Cerebellar nuclear complex (tissue), 1 donor: ENCODE results near the gene TRMT2A.

Experiments
- DNase-seq, 2 experiments: peaks; one replicate each; lab custom pipeline; 2025; lab: John Stamatoyannopoulos, UW

Gene TRMT2A

GRCh38 chr22:20106205-20106848 lies 10.7 kb downstream of the TRMT2A start:
- no peak for DNase-seq

GRCh38 chr22:20105456-20106204 lies 11.4 kb downstream of the TRMT2A start:
- no peak for DNase-seq

DNA sequence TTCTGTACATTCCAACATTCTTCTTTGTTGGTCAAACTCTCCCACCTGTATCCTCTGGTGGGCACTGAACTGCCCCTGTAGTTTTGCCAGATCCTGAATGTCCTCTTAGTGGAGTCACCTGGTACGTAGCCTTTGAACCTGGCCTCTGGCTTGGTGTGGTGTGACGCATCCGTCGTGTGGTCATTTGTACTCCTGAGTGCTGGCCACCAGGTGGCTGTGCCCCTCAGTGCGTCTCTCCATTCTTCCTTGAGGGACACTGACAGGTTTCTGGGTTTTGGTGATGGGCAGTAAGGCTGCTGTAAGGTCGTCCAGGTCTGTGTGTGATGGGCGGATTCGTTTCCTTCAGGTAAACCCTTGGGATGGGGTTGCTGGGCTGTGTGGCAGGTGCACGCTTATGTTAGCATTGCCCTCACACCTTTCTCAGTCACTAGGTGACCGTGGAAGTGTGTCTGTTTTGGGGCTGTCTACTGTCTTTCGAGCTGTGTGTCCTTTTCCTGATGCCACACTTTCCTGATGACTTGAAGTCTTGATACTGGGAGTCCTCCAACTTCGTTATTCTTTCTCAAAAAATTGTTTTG lies 14.7 kb downstream of the TRMT2A start:
- no peak for DNase-seq

GRCh38 chr22:20101638-20102037 lies 15.4 kb downstream of the TRMT2A start:
- DNase-seq, result no peak

DNA sequence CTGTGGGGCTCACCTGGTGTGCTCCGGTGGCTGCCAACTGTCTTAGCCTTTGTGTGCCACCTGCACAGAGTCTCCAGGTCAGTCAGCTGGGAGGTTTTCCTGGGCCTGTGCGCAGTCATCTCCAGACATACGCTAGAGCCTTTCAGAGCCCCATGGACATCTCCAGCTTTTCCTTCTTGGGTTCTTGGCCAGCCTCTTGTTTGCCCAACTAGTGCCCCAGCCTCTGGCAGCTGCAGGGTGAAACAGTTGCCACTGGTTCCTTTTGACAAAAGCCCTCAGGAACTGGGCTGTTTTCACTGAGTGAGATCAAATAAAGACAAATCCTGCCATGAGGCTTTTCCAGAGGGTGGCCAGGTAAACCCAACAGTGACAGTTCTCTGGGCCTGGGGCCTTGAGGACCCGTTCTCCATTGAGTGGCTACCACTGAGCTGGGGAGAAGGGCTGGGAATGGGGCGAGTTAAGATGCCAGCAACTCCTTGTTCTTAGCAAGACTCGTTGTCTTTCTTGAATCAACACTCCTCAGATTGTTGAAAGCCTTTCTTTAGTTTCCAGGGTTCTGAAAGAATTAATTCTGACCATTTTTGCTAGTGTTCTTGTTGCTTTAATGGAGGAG lies 17.8 kb downstream of the TRMT2A start:
- DNase-seq, result no peak

DNA sequence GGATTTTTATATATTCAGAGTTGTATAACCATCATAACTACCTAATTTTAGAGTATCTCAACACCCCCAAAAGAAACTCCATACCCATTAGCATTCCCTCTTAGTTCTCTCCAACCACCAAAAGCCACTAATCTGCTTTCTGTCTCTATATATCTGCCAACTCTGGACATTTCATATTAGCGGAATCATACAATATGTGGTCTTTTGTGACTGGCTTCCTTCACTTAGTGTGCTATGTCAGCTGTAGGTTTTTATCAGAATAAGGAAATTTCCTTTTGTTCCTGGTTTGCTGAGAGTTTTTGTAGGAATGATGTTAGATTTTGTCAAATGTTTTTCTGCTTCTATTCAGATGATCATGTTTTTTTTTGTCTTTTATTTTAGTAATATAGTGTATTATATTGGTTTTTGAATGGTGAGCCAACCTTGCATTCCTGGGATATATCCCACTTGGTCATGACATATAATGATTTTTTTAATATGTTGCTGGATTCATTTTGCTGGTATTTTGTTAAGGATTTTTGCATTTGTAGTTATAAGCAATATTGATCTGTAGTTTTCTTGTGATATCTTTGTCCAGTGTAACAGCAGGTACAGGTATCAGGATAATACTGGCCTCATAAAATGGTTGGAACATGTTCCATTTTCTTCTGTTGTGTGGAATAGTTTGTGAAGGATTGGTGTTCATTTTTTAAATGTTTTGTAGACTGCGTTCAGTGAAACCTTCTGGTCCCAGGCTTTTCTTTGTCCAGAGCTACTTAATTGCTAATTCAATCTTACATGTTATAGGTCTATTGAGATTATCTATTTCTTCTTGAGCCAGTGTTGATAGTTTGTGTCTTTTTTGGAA lies 20.2 kb downstream of the TRMT2A start:
- no peak for DNase-seq

DNA sequence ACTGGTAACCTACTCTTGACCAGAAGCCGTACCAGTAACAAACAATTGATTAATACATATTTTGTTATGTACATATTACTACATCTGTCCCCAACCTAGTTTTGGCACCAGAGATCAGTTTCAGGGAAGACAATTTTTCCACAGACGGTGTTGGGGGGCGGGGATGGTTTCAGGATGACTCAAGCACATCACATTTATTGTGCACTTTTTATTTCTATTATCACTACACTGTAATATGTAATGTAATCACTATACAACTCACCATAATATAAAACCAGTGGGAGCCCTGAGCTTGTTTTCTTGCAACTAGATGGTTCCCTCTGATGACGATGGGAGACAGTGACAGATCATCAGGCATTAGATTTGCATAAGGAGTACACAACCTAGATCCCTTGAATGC lies 21.5 kb downstream of the TRMT2A start:
- DNase-seq, result no peak

DNA sequence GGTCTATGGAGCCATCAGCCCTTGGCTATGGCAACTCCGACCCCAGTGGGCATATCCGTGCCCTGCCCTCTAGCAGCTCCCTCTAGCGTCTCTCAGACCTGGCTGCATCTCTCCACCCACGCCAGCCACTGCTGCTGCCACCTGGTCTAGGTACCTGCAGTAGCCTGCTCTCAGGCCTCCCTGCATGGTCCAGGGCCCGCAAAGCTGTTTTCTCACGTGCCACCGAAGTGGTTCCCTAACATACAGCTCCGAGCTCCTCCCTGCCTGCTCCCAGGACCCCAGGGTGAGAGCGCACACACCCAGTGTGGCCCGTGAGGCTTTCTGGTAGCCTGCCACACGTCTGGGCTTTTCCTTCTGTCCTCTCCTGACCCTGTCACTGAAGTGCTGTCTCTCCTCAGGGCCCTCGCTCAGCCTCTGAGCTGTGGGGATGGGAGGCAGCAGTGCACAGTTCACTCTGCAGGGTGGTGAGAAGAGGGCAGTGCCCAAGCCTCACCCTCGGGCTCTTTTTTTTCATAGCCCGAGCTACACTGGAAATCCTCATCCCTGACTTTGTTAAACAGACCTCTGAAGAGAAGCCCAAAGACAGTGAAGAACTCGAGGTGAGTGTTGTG lies 22.7 kb downstream of the TRMT2A start:
- DNase-seq, result no peak

- DNase-seq, result peak; percentile 92 to 94
Measured at GRCh38 chr22:20093418-20094196, 23.4 kb downstream of the TRMT2A start.

GRCh38 chr22:20092477-20092854 lies 24.6 kb downstream of the TRMT2A start:
- DNase-seq, result no peak

- DNase-seq, result no peak
Measured at GRCh38 chr22:20091690-20092476, 25.1 kb downstream of the TRMT2A start.

- DNase-seq, result no peak
Measured at GRCh38 chr22:20090730-20091240, 26.2 kb downstream of the TRMT2A start.

- DNase-seq, result no peak
Measured at GRCh38 chr22:20089977-20090729, 26.9 kb downstream of the TRMT2A start.

GRCh38 chr22:20089226-20089976 lies 27.6 kb downstream of the TRMT2A start:
- DNase-seq, result no peak

GRCh38 chr22:20088263-20088648 lies 28.8 kb downstream of the TRMT2A start:
- DNase-seq, result no peak

- DNase-seq, result no peak
Measured at GRCh38 chr22:20087319-20088262, 29.4 kb downstream of the TRMT2A start.

GRCh38 chr22:20086763-20087162 lies 30.3 kb downstream of the TRMT2A start:
- no peak for DNase-seq
